Type B pancreatic cell (in vitro differentiated cells): Measurements from ENCODE around the gene C17orf113. TPM values are rescaled to one million over a fixed set of nuclear protein-coding genes. Genes with fewer than 3 reads are reported as not detected.

Experiments used
- DNase-seq: peaks from one replicate; pipeline ENCODE4 v3.0.0; 2021; ENCODE audit warnings: mixed read lengths; ENCODE audit not compliant: unreplicated experiment; ENCODE audit errors: extremely low spot score
- H3K27ac Mint-ChIP-seq: 2 replicates; pipeline ENCODE4 v1.8.0; 2021; ENCODE audit warnings: mild to moderate bottlenecking, mixed read lengths
- H3K27me3 Mint-ChIP-seq: 2 replicates; pipeline ENCODE4 v1.8.0; 2021; ENCODE audit warnings: mixed read lengths
- H3K36me3 Mint-ChIP-seq: 2 replicates; pipeline ENCODE4 v1.8.0; 2021; ENCODE audit warnings: mixed read lengths
- H3K4me1 Mint-ChIP-seq: one replicate; pipeline ENCODE4 v1.8.0; 2021; ENCODE audit warnings: mixed read lengths; ENCODE audit not compliant: unreplicated experiment
- H3K4me3 Mint-ChIP-seq: 2 replicates; pipeline ENCODE4 v1.8.0; 2021; ENCODE audit warnings: mild to moderate bottlenecking, mixed read lengths
- H3K9me3 Mint-ChIP-seq: 2 replicates; pipeline ENCODE4 v1.8.0; 2021; ENCODE audit warnings: mixed read lengths
- total RNA-seq: library from RNA; stranded (reverse); gene quantifications from 2 replicates; pipeline ENCODE4 v1.2.1, GENCODE V29; 2021; ENCODE audit warnings: low replicate concordance
- TF ChIP-seq, protein P1 (sequence below): fragments of 200-600 bp; sonication (generic); conservative IDR thresholded peaks from 2 replicates; pipeline ENCODE4 v1.5.0; 2021; ENCODE audit warnings: antibody characterized with exemption, mild to moderate bottlenecking

Gene C17orf113
- total RNA-seq, 1 donor from 2014 or later: 3.0 TPM

- Mint-ChIP-seq H3K36me3 (peaks cover 20% of the 10 kb centered on the region), H3K27ac (no peak overlapping the region), H3K27me3 (no peaks in the 10 kb centered on the region), H3K4me3 (no peak overlapping the region), H3K9me3 (no peaks in the 10 kb centered on the region), H3K4me1 (peaks cover 11% of the 10 kb centered on the region)
- TF ChIP-seq, protein P1, sequence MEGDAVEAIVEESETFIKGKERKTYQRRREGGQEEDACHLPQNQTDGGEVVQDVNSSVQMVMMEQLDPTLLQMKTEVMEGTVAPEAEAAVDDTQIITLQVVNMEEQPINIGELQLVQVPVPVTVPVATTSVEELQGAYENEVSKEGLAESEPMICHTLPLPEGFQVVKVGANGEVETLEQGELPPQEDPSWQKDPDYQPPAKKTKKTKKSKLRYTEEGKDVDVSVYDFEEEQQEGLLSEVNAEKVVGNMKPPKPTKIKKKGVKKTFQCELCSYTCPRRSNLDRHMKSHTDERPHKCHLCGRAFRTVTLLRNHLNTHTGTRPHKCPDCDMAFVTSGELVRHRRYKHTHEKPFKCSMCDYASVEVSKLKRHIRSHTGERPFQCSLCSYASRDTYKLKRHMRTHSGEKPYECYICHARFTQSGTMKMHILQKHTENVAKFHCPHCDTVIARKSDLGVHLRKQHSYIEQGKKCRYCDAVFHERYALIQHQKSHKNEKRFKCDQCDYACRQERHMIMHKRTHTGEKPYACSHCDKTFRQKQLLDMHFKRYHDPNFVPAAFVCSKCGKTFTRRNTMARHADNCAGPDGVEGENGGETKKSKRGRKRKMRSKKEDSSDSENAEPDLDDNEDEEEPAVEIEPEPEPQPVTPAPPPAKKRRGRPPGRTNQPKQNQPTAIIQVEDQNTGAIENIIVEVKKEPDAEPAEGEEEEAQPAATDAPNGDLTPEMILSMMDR: no peak
- no peak for DNase-seq
These were observed 51.9 kb downstream of the C17orf113 start for GRCh38 chr17:41998497-41998896.

DNA sequence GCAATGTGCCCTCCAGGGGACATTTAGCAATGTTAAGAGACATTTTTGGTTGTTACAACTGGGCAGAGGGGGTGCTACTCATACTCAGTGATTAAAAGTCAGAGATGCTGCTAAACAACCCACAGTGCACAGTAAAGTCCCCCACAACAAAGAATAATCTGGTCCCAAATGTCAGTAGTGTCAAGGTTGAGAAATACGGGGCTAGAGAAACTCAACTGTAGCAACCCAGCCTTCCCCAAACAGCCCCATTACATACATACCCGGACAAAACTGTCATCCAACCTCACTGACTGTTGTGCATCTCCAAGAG, 53.6 kb downstream of the C17orf113 start:
- H3K36me3 Mint-ChIP-seq: peaks cover 27% of the 10 kb centered on the region
- no peaks in the 10 kb centered on the region for H3K9me3 Mint-ChIP-seq
- TF ChIP-seq, protein P1: no peak
- no peaks in the 10 kb centered on the region for H3K4me1 Mint-ChIP-seq
- H3K27ac Mint-ChIP-seq: no peak overlapping the region
- no peak overlapping the region for H3K4me3 Mint-ChIP-seq
- no peak for DNase-seq
- H3K27me3 Mint-ChIP-seq: no peaks in the 10 kb centered on the region

- Mint-ChIP-seq H3K4me3 (no peak overlapping the region), H3K9me3 (no peaks in the 10 kb centered on the region), H3K27ac (no peak overlapping the region), H3K27me3 (no peaks in the 10 kb centered on the region), H3K36me3 (peaks cover 31% of the 10 kb centered on the region), H3K4me1 (no peaks in the 10 kb centered on the region)
- DNase-seq: no peak
- TF ChIP-seq, protein P1: no peak
These were observed 57.8 kb downstream of the C17orf113 start for GRCh38 chr17:41992576-41992975.

GRCh38 chr17:41989702-41990419, 60.5 kb downstream of the C17orf113 start:
- Mint-ChIP-seq H3K4me1 (no peaks in the 10 kb centered on the region), H3K9me3 (no peaks in the 10 kb centered on the region), H3K4me3 (no peak overlapping the region), H3K36me3 (peaks cover 36% of the 10 kb centered on the region), H3K27ac (no peak overlapping the region), H3K27me3 (no peaks in the 10 kb centered on the region)
- DNase-seq: no peak
- TF ChIP-seq, protein P1: no peak

GRCh38 chr17:41988418-41988817, 62.0 kb downstream of the C17orf113 start:
- Mint-ChIP-seq H3K27ac (no peak overlapping the region), H3K4me1 (no peaks in the 10 kb centered on the region), H3K27me3 (no peaks in the 10 kb centered on the region), H3K36me3 (peaks cover 37% of the 10 kb centered on the region), H3K4me3 (no peak overlapping the region), H3K9me3 (no peaks in the 10 kb centered on the region)
- TF ChIP-seq, protein P1: no peak
- no peak for DNase-seq

Other genes with a start within 250 kb of the C17orf113 start
- 24.7 and 50.5 TPM in 2 replicates for gene P3H4, start 238.7 kb downstream of the C17orf113 start, total RNA-seq
- gene FKBP10, start 237.6 kb downstream of the C17orf113 start, total RNA-seq: 54.3 and 249 TPM in 2 replicates
- 46.0 and 74.8 TPM in 2 replicates for gene NT5C3B, start 214.4 kb downstream of the C17orf113 start, total RNA-seq
- 0.24 TPM in 1 of 2 replicates, not detected in the other for gene KLHL10, start 212.8 kb downstream of the C17orf113 start, total RNA-seq
- 20.5 and 20.6 TPM in 2 replicates for gene KLHL11, start 185.2 kb downstream of the C17orf113 start, total RNA-seq
- gene ACLY, start 131.7 kb downstream of the C17orf113 start, total RNA-seq: 160 and 161 TPM in 2 replicates
- gene ODAD4, start 120.0 kb downstream of the C17orf113 start, total RNA-seq: 1.9 and 4.5 TPM in 2 replicates
- gene CNP, start 83.8 kb downstream of the C17orf113 start, total RNA-seq: 60.0 and 84.3 TPM in 2 replicates
- 77.3 and 88.7 TPM in 2 replicates for gene DNAJC7, start 33.2 kb downstream of the C17orf113 start, total RNA-seq
- gene NKIRAS2, start 30.5 kb downstream of the C17orf113 start, total RNA-seq: 44.7 and 45.0 TPM in 2 replicates
- gene ZNF385C, start 47.9 kb upstream of the C17orf113 start, total RNA-seq: 1.7 and 3.3 TPM in 2 replicates
- 0.72 and 1.3 TPM in 2 replicates for gene DHX58, start 62.1 kb upstream of the C17orf113 start, total RNA-seq
- gene KAT2A, start 70.8 kb upstream of the C17orf113 start, total RNA-seq: 36.0 and 63.5 TPM in 2 replicates
- 0.36 TPM in 1 of 2 replicates, not detected in the other for gene HSPB9, start 72.2 kb upstream of the C17orf113 start, total RNA-seq
- 85.6 and 107 TPM in 2 replicates for gene RAB5C, start 104.4 kb upstream of the C17orf113 start, total RNA-seq
- not detected in 2 replicates for gene KCNH4, start 130.5 kb upstream of the C17orf113 start, total RNA-seq
- not detected in 2 replicates for gene HCRT, start 134.9 kb upstream of the C17orf113 start, total RNA-seq
- gene GHDC, start 143.9 kb upstream of the C17orf113 start, total RNA-seq: 4.4 and 6.4 TPM in 2 replicates
- gene STAT5B, start 225.8 kb upstream of the C17orf113 start, total RNA-seq: 22.0 and 42.3 TPM in 2 replicates
- gene STAT5A, start 237.9 kb upstream of the C17orf113 start, total RNA-seq: 1.6 and 2.0 TPM in 2 replicates